NCI-H2107 treated with DMSO at 0.1 percent for 48 hours (cell line): ENCODE measurements around the gene PMPCB.
"Not testable (repeated sequence)": the region's sequence is repeated elsewhere in the genome, so short reads cannot be mapped to it uniquely, and the experiment has no call there.

ENCODE experiments used
- DNase-seq: peaks from one replicate; lab custom pipeline; 2025; ENCODE audit not compliant: unreplicated experiment; lab: John Stamatoyannopoulos, UW

Gene PMPCB, protein sequence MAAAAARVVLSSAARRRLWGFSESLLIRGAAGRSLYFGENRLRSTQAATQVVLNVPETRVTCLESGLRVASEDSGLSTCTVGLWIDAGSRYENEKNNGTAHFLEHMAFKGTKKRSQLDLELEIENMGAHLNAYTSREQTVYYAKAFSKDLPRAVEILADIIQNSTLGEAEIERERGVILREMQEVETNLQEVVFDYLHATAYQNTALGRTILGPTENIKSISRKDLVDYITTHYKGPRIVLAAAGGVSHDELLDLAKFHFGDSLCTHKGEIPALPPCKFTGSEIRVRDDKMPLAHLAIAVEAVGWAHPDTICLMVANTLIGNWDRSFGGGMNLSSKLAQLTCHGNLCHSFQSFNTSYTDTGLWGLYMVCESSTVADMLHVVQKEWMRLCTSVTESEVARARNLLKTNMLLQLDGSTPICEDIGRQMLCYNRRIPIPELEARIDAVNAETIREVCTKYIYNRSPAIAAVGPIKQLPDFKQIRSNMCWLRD

DNA sequence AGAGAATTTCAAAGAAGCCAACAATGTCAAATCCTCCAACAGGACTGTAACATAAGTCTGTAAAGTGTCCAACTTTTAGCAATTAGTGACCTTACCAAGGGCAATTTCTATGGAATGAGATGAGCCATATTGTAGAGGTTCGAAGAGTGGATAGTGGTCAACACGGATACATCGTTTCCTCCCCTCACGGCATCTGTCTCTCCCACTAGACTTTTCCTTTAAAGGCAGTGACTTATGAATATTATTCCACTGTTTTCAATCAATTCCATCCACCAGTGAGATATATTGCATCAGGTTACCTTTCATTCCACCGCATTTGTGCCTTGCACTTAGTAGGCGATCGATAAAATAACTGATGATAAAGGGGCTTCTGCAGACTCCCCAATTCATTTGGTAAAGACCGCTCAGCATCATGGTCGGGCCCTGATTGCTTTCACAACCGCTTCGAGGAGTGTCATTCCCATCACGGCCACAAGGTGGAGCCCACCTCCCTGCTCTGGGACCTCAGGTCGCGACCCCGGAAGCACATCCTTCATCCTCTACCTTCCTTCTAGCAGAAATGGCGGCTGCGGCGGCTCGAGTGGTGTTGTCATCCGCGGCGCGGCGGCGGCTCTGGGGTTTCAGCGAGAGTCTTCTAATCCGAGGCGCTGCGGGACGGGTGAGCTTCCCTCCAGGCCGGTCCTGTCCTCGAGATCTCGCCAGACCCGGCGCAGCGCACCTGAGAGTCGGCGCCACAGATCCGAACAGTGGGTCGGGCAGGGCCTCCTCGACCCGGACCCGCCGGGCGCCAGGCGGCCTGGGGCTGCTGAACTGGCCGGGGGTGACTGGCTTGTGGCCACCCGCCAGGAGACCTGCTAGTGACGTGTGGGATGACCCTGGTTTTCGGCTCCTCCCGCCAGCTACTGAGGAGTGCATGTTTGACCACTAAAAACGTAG, at the start of gene PMPCB:
Gene PMPCB, plus strand, starts transcription at position 535 of the 936 bp plus-strand sequence. Its CDS starts 25 bp downstream, at position 560.
- DNase-seq, result peak; percentile 86

DNA sequence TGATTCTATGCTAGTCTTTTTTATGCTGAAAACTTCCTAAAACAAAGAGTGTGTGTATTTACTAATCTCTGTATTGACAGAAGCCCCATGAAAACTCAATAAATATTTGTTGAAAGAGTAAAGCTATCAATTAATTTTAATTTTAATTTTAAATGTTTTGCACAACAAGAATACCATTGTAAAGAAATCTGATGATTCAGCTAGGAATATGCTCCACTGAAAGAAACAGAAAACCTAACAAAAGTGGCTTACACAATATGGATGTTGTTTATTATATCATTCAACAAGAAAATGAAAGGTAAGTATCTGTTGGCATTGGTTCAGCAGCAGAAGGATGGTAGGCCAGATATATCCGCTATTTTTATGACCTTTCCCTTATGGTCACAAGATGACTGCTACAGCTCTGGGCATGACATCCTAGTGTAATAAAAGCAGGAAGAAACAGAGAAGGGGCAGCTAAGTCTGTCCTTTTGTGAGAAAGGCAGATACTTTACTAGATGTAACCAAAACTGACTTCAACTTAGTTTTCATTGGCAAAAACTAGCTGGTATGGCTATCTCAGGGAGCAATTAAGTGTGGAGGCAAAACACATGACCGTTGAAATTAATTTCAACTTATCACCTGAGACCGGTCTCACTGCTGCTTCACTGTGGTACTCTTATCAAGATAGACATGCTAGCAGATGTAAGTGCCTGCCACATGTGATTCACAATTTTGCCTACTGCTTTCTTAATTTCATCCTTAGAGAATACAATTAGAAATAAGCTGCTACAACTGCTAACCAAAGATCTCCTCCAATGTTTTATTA, 43.3 kb upstream of the PMPCB start:
- DNase-seq, result not testable (repeated sequence)

DNA sequence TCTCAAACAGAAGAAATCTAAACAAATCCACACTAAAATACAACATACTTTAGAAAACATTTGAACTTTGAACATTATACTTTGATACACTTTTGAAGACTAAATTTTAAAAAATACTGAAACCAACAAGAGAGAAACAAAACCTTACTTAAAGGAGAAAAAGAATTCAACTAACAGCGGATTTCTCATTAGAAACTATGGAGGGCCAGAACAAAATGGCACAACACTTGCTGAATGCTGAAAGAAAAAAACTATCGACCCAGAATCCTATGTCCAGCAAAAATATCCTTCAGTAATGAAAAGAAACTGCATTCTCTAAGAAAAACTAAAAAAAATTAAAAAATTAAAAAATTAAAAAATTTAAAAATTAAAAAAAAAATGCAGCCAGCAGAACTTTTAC, 33.2 kb upstream of the PMPCB start:
- DNase-seq, result not testable (repeated sequence)

DNA sequence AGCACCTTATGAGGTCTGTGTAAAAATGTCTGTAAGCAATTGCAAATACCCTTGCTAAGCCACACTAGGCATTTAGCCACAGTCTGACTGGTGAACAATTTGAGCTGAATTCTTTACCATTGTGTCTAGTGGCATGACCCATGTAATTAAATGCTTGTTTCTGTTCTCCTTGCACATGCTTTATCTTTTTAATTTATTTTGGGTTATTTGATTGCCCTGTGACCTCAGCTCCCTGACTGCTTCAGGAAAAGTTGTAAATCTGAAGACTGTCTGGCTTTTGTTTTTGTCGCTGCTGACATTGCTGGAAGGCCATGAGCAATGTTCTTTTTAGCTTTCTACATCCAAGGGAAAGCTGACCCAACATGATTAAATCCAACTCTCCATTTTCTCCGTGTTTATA, 31.0 kb upstream of the PMPCB start:
- DNase-seq, result not testable (repeated sequence)

DNA sequence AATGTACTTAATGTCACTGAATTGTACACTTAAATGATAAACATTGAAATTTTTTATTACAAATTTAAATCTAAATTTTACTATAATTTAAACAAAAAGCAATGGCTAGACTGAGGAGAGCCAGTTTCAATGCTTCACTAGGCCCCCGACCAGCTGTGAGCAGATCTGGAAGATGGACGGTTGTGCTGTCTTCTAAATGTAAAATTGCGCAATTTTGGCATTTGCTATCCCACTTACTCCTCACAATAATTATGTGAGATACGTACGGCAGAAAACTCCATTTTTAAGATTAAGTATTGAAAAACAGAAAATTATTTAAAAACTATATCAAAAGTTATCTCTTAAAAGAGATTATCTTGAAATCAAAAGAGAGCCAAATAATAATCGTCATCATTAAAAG, 23.9 kb upstream of the PMPCB start:
- DNase-seq, result not testable (repeated sequence)

DNA sequence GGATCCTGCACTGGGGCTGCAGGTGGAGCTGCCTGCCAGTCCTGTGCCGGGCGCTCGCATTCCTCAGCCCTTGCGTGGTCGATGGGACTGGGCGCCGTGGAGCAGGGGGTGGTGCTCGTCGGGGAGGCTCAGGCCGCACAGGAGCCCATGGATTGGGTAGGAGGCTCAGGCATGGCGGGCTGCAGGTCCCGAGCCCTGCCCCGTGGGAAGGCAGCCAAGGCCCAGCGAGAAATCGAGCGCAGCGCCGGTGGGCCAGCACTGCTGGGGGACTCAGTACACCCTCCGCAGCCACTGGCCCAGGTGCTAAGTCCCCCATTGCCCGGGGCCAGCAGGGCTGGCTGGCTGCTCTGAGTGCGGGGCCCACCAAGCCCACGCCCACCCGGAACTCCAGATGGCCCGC, 22.4 kb upstream of the PMPCB start:
- DNase-seq, result not testable (repeated sequence)

DNA sequence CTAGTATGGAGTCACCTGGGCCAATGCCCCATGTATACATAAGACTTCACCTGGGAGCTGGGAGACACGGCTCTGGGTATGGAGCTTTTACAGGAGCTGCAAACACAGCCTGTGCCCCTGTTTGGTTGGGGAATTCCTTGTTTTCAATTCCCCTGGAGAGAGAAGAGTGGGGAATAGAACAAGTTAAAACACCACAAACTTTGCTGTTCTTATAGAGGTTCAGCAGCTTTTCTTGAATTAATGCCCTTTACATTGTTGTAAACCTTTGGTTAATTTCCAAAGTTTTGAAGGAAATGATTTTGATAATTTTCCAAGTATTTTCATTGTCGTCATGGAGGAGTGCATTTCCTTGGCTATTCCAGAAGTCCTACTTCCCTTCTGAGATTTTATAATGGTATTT, 19.0 kb upstream of the PMPCB start:
- DNase-seq, result not testable (repeated sequence)

DNA sequence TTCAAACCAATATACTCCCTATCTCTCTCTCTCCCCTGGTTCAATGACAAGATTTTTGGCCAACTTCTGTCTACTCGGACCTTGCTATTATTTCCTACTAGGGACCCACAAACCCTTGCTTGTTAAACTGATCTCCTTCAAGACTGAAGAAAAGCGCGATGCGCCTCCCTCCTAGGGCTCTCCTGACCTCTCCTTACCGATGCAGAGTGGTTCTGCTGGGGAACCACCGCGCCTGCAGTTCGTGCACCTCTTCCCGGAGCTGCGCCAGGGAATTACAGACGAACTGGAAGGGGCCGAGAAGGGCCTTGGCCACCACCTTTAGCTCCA, 17.6 kb upstream of the PMPCB start:
- peak; percentile 11 for DNase-seq

DNA sequence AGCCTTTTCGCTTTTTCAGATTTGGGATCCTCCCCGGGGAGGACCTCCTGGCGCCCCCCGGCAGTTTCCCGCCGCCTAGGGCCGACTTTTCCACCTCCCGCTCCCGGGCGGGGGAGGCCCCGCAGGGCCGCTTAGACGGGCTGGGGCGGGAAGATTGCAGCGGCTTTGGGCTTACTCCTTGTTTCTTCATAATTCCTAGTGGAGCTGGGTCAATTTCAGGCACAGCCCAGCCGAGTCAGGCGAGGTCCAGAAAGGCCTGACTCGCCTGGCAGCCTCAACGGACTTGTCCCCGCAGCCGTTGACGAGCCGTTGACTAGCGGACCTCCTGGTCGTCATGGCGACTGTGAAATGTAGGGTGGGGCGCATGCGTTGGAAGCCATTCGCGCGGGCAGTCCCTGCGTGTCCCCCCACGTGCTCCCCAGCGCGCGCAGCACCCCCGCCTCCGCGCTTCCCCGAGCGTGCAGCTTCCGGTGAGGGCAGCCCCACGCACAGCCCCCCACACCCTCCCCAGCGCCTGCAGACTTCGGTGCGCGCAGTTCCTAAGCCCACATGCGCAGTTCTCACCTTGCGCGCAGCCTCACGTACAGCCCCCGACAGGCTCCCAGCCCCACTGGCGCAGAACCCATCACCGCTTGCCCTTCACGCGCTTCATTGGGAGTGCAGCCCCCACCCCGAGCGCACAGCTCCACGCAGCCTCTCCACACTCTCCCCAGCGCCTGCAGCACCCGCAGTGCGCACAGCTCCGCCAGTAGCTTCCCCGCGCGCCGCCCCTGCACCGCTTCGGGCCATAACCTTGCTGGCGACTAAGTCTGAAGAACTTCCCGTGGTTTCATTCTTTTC, 17.1 kb upstream of the PMPCB start:
- DNase-seq, result peak; percentile 53

DNA sequence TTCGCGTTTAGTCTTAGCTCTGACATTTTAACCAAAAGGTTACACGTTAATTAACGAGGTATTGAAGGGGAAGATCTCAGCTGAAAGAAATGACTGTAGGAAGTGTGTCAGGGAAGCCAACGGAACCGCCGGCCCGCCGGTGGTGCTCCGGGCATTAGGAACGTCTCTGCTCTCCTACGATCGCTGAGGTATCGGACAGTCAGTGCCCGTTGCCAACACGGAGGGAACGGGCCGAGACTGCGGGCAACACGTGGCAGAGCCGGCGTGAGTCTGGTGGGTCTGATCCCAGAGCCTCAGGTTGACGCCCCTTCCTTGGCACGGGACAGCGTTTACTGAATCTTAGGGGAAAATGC, 16.5 kb upstream of the PMPCB start:
- not testable (repeated sequence) for DNase-seq

DNA sequence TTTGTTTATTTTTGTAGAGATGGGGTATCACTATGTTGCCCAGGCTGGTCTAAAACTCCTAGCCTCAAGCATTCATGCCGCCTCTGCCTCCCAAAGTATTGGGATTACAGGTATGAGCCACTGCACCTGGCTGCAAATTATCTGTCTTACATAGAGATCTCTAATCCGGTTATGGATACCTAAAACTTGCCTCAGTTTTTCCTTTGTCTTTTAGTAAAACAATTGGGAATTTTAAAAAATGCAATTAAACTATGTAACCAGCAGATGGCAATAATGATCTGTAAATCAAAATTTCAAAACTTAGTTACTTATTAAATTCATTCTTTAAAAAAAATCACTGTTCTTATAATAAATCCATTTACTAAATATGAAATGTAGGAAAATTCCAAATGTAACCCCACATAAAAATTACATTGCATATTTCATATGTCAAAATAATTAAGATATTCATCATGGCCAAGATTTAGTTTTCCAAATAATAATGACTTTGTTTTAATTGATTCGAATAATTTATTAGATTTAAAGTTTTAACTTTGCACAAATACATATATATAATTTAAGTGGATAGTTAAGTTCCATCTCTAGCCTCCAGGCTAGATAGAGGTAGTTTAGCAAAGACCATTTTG, 14.3 kb upstream of the PMPCB start:
- not testable (repeated sequence) for DNase-seq

DNA sequence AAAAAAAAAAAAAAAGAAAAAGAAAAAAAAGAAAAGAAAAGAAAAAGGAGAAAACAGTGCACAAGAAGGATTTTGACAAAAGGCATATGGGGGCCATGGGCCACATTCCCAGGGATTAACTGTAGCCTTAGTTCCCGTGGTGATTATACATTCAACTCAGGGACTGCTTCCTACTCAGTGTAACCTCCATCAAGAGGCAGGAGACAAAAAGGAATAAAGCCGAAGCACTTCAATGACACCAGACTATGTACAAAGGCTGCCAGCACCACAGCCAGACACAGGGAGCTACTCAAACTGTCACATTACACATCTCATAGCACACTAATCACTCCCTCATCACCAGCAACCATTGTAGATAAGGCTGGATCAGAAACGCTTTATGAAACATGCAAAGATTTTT, 5.1 kb upstream of the PMPCB start:
- DNase-seq, result no peak

DNA sequence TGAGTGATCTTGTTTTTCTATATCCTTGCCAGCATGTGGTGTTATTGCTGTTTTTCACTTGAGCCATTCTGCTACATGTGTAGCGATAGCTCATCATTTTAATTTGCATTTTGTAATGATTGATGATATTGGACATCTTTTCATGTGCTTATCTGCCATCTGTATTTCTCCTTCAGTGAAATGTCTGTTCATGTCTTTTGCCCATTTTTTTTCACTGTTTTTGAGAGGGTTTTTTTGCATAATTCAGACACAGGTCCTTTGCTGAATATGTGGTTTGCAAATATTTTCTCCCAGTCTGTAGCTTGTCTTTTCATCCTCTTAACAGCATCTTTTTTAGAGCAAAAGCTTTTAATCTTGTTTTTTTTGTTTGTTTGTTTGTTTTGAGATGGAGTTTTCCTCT, 3.7 kb upstream of the PMPCB start:
- DNase-seq, result no peak

DNA sequence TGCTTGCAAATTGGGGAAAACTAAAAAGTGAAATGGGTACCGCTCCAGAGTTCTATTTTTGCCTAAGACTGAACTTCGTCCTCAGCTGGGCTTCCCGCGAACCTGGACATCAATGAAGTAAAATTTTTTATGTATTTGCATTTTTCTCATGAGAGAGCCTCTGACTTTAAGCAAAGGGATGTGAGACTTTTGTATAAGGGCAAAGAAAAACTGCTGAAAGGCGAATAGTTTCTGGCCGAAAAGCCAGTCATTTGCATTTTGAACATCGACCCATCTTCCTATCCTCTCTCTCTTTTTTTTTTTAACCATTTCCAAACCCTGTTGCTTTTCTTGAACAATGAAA, 573 bp downstream of the PMPCB start:
- no peak for DNase-seq

DNA sequence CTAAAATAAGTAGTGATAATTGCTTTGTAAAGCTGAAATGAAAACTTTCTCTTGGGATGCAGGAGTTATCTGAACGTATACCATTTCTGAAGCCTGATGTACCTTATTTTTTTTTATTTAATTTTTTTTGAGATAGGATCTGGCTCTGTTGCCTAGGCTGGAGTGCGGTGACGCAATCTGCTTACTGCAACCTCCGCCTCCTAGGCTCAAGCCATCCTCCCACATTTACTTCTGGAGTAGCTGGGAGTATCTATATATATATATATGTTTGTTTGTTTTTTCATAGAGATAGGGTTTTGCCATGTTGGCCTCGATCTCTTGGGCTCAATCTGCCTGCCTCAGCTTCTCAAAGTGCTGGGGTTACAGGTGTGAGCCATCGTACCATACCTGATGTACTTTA, 2.4 kb downstream of the PMPCB start:
- DNase-seq, result no peak

DNA sequence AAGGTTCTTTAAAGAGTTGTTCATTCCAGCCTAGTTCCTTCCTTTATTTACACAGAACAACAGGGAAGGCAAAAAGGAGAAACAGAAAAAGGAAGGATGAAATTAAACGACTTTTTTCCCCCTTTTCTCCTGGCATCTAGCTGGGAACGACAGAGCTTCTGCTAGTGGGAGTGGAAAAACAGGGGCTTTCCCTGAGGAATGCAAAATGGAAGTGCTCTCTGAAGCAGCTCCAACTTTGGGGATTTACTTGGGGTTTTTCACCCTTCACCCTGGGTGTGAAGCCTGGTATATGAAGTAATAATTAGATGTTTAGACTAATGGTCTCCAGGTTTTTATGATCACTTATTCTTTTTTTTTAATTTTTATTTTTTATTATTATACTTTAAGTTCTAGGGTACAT, 4.2 kb downstream of the PMPCB start:
- no peak for DNase-seq

DNA sequence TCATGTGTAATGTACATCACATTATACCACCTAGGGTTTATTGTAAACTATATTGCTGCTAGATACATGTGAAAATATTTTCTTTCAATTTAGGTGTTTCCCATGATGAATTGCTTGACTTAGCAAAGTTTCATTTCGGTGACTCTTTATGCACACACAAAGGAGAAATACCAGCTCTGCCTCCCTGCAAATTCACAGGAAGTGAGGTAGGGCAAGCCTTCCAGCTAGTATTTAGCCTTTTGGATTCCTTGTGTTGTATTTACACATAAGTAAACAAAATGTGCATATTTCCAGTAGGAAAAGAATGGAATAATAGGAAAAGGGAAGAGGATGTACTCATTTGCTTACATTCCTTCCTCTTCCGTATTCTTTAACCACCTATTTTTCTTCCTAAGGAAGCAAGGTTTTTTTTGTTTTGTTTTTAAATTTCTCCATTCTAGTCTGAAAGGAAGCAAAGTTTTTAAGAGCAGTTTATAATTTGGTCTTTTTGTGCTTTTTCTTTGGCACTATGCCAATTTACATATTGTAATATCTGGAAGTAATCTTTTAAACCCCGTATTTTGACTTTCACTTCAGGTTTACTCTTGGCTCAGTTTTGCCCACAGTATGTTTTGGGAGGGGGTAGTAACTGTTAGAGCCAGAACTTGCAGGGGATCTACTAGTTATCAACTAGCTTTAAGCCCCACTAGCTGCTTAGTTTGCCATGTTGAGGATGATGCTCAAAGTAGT, 10.4 kb downstream of the PMPCB start:
- DNase-seq, result no peak

DNA sequence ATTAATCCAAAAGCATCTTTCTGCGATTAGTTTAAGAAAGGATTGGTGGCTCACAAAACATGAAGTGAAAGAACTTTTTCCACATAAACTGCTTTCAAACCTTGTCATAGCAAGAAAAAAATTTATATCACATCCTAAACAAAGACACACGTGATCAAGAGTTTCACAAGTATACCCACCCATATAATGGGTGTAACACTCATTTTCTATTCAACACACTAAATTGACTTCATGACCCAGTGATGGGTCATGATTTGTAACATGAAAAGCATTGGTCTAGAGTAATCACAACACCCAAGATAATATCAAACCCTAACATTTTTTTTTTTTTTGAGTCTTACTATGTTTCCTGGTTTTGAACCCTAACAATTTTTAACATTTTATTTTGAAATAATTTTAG, 17.6 kb downstream of the PMPCB start:
- DNase-seq, result no peak

DNA sequence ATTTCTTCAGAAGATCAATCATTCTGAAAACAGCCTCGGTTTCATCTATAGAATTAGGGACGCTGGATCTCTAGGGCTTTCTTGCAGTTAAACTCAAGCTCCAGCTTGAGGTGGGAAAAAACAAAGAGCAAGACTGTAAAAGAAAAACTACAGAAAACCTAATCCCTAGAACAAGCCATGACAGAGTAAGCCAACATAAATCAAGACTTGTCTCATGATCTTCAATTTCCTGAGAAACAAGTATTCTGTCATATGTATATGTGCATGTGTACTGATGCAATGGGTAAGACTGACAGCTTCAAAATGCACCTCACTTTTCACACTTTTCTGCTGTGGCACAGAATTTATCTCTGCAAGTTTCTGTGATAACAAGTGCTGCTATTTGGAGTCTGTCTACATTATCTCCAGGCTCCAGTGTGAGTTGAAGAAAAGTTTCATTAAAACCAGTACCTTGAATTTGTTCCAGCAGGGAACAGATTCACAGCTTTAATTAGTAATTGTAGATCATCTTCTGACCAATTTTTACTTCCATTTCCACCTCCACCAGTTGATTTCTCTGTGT, 19.2 kb downstream of the PMPCB start:
- no peak for DNase-seq
